HepG2 (cell line): ENCODE results near the gene TACC3. TPM values are rescaled to one million over a fixed set of nuclear protein-coding genes. Genes with fewer than 3 reads are reported as not detected.

Source experiments
- ATAC-seq: fragments of 200-7000 bp; cut with Tn5 transposase; 3 replicates; pipeline ENCODE4 v1.9.1; 2020; ENCODE audit warnings: mild to moderate bottlenecking, moderate library complexity
- BruUV-seq: library from RNA; stranded (reverse); fragments of 400-500 nt; replicated peaks from 2 replicates; lab custom pipeline; 2021; lab: Mats Ljungman, UMichigan
- CTCF ChIA-PET: fragments of 300-600 bp; formaldehyde crosslinking; extraction: SDS; loops from one replicate; lab custom pipeline; 2021; ENCODE audit warnings: low total read pairs, inconsistent platforms, low intra/inter-chr PET ratio; lab: Yijun Ruan, JAX
- POLR2A ChIA-PET: fragments of 350-600 bp; sonication (Branson Sonifier 250); formaldehyde crosslinking; loops from one replicate; lab custom pipeline; 2020; ENCODE audit warnings: antibody characterized with exemption, inconsistent platforms; lab: Yijun Ruan, JAX
- DNase-seq: peaks from one replicate; pipeline ENCODE4 v3.0.0-alpha.2; 2015; ENCODE audit warnings: low spot score
- FAIRE-seq: peaks from 3 replicates; lab custom pipeline; 2011; peaks lifted over from hg19 to GRCh38; lab: Jason Lieb, UNC
- H2AFZ ChIP-seq: one replicate; pipeline ENCODE4 v1.6.1; 2011; ENCODE audit warnings: low read length, inconsistent platforms
- H3K27ac ChIP-seq: fragments of 300-600 bp; 3 replicates; pipeline ENCODE4 v1.8.0; 2011; ENCODE audit warnings: mixed run types, mild to moderate bottlenecking, mixed read lengths, low read length, inconsistent platforms; ENCODE audit not compliant: insufficient read depth; ENCODE audit errors: extremely low read length
- H3K27me3 ChIP-seq, 2 experiments: fragments of 200-600 bp in 1 of 2; 2 replicates in 1 of 2; 3 replicates in 1 of 2; pipeline versions ENCODE4 v1.6.0 to v1.8.0; 2011; ENCODE audit warnings: low read length in 2 of 2, mild to moderate bottlenecking in 2 of 2, moderate library complexity in 2 of 2, inconsistent platforms in 1 of 2; ENCODE audit not compliant: insufficient read depth in 2 of 2, control insufficient read depth in 1 of 2
- H3K36me3 ChIP-seq, 2 experiments: fragments of 200-600 bp in 1 of 2; replicated peaks in 1 of 2; 2 replicates in 1 of 2; 3 replicates in 1 of 2; pipeline versions ENCODE4 v1.5.1 to v1.8.0; 2011; ENCODE audit warnings: low read length in 2 of 2, inconsistent platforms in 1 of 2; ENCODE audit not compliant: insufficient read depth in 2 of 2, control insufficient read depth in 1 of 2
- H3K4me1 ChIP-seq: 2 replicates; pipeline ENCODE4 v1.5.1; 2012; ENCODE audit warnings: low read length, inconsistent platforms; ENCODE audit not compliant: insufficient read depth
- H3K4me2 ChIP-seq: 2 replicates; pipeline ENCODE4 v1.6.0; 2011; ENCODE audit warnings: low read depth, low read length, inconsistent platforms
- H3K4me3 ChIP-seq, 3 experiments: fragments of 200-600 bp in 1 of 3; sonication (generic), shearing (Covaris generic) in 1 of 3; replicated peaks in 1 of 3; 2 replicates each; pipeline ENCODE4 v1.5.1; 2011 to 2016; ENCODE audit warnings: low read length in 3 of 3, inconsistent platforms in 2 of 3, low read depth in 2 of 3, mild to moderate bottlenecking in 2 of 3, control low read depth in 1 of 3, mixed read lengths in 1 of 3; ENCODE audit not compliant: insufficient read depth in 1 of 3
- H3K79me2 ChIP-seq: one replicate; pipeline ENCODE4 v1.6.1; 2011; ENCODE audit warnings: low read length, inconsistent platforms; ENCODE audit not compliant: insufficient read depth
- H3K9ac ChIP-seq: 2 replicates; pipeline ENCODE4 v1.6.0; 2011; ENCODE audit warnings: mild to moderate bottlenecking, low read depth, low read length, inconsistent platforms; ENCODE audit not compliant: insufficient read depth
- H3K9me3 ChIP-seq: 2 replicates; pipeline ENCODE4 v1.5.1; 2012; ENCODE audit warnings: mild to moderate bottlenecking, low read length
- H4K20me1 ChIP-seq: 2 replicates; pipeline ENCODE4 v1.6.0; 2011; ENCODE audit warnings: inconsistent platforms, mild to moderate bottlenecking, low read length, moderate library complexity; ENCODE audit not compliant: insufficient read depth
- AGO2 ChIP-seq: fragments of 200-400 bp; formaldehyde crosslinking; optimal IDR thresholded peaks from 2 replicates; pipeline ENCODE3; 2017; ENCODE audit warnings: mild to moderate bottlenecking, low read depth, low read length, moderate library complexity
- BRD4 ChIP-seq: sonication (generic); formaldehyde crosslinking; IDR thresholded peaks from 2 replicates; pipeline ENCODE4 v1.4.0; 2020; ENCODE audit warnings: missing genetic modification reagents
- CAMTA2 ChIP-seq: sonication (generic); formaldehyde crosslinking; IDR thresholded peaks from 2 replicates; pipeline ENCODE4 v1.4.0; 2020; ENCODE audit warnings: mild to moderate bottlenecking, missing genetic modification reagents, borderline replicate concordance
- DNMT1 ChIP-seq: sonication (generic); formaldehyde crosslinking; IDR thresholded peaks from 2 replicates; pipeline ENCODE4 v1.5.1; 2020; ENCODE audit warnings: mild to moderate bottlenecking, missing genetic modification reagents
- HNRNPL ChIP-seq: fragments of 200-400 bp; formaldehyde crosslinking; IDR thresholded peaks from 2 replicates; pipeline ENCODE4 v1.6.1; 2017; ENCODE audit warnings: mild to moderate bottlenecking, low read depth, low read length
- HNRNPLL ChIP-seq: fragments of 200-400 bp; formaldehyde crosslinking; IDR thresholded peaks from 2 replicates; pipeline ENCODE4 v1.6.1; 2017; ENCODE audit warnings: mild to moderate bottlenecking, low read depth, low read length; ENCODE audit not compliant: poor library complexity, severe bottlenecking
- SAP130 ChIP-seq: IDR thresholded peaks from 2 replicates; pipeline ENCODE4 v1.6.1; 2016; ENCODE audit warnings: low read depth
- TGIF2 ChIP-seq: IDR thresholded peaks from 2 replicates; pipeline ENCODE4 v1.6.1; 2016; ENCODE audit warnings: control low read depth, missing compliant biosample characterization
- ZBTB7B ChIP-seq: sonication (generic); formaldehyde crosslinking; IDR thresholded peaks from 2 replicates; pipeline ENCODE4 v1.4.0; 2020; ENCODE audit warnings: missing genetic modification reagents
- ZFY ChIP-seq: sonication (generic); formaldehyde crosslinking; IDR thresholded peaks from 2 replicates; pipeline ENCODE4 v1.4.0; 2020; ENCODE audit warnings: missing genetic modification reagents
- ZNF124 ChIP-seq: sonication (generic); formaldehyde crosslinking; IDR thresholded peaks from 2 replicates; pipeline ENCODE4 v1.4.0; 2020; ENCODE audit warnings: missing genetic modification reagents
- ZNF768 ChIP-seq: sonication (generic); formaldehyde crosslinking; IDR thresholded peaks from 2 replicates; pipeline ENCODE4 v1.4.0; 2020; ENCODE audit warnings: missing genetic modification reagents
- WGBS: methylation state at CpG from one replicate; pipeline ENCODE4 v1.1.6; 2017; ENCODE audit warnings: low lambda C conversion rate; 5-methylcytosine and 5-hydroxymethylcytosine counted together
- in situ Hi-C: cut with HindIII; loops from 2 replicates; pipeline ENCODE4 v1.10.0; 2017; ENCODE audit warnings: low pct_unique_long_range_greater_than_20kb; ENCODE audit not compliant: extremely low pct_ligation_motif_present
- intact Hi-C: fragments of 100-400 bp; cut with micrococcal nuclease; formaldehyde crosslinking; loops from one replicate; pipeline ENCODE4 v1.10.0; 2022; ENCODE audit not compliant: unreplicated experiment
- polyA plus RNA-seq, 8 experiments: library from polyadenylated mRNA; depleted of rRNA in 3 of 8; stranded (reverse) in 7 of 8; unstranded in 1 of 8; fragments of >200 nt; fragmentation: Illumina TruSeq in 4 of 8; extraction: Trizol in 4 of 8; gene quantifications; 2 replicates each; pipeline versions ENCODE4 v1.2.1 to v1.2.3, GENCODE V29; 2011 to 2016; ENCODE audit warnings: low read depth in 4 of 8, missing spikeins in 1 of 8, mixed read lengths in 1 of 8; ENCODE audit not compliant: insufficient read depth in 1 of 8
- total RNA-seq, 5 experiments: library from RNA; depleted of rRNA; stranded (reverse); fragments of >200 nt; fragmentation: Illumina TruSeq; extraction: Trizol; gene quantifications; 2 replicates each; pipeline ENCODE4 v1.2.3, GENCODE V29; 2016; ENCODE audit warnings: low read depth in 1 of 5
- TF ChIP-seq, protein P1 (sequence below): sonication (generic); formaldehyde crosslinking; IDR thresholded peaks from 2 replicates; pipeline ENCODE4 v1.4.0; 2020; ENCODE audit warnings: missing genetic modification reagents
- TF ChIP-seq, protein P2 (sequence below): sonication (generic); formaldehyde crosslinking; IDR thresholded peaks from 2 replicates; pipeline ENCODE4 v1.5.0; 2020; ENCODE audit warnings: mild to moderate bottlenecking, missing genetic modification reagents, borderline replicate concordance
- TF ChIP-seq, protein P3 (sequence below): sonication (generic); formaldehyde crosslinking; IDR thresholded peaks from 2 replicates; pipeline ENCODE4 v1.4.0; 2020; ENCODE audit warnings: missing genetic modification reagents

TACC3 gene
- total and polyA plus RNA-seq, 2 of the 13 experiments (the other 11 are each of a cell fraction or from before 2014, with no cell fraction given), result 20.3 to 21.2 TPM

DNA sequence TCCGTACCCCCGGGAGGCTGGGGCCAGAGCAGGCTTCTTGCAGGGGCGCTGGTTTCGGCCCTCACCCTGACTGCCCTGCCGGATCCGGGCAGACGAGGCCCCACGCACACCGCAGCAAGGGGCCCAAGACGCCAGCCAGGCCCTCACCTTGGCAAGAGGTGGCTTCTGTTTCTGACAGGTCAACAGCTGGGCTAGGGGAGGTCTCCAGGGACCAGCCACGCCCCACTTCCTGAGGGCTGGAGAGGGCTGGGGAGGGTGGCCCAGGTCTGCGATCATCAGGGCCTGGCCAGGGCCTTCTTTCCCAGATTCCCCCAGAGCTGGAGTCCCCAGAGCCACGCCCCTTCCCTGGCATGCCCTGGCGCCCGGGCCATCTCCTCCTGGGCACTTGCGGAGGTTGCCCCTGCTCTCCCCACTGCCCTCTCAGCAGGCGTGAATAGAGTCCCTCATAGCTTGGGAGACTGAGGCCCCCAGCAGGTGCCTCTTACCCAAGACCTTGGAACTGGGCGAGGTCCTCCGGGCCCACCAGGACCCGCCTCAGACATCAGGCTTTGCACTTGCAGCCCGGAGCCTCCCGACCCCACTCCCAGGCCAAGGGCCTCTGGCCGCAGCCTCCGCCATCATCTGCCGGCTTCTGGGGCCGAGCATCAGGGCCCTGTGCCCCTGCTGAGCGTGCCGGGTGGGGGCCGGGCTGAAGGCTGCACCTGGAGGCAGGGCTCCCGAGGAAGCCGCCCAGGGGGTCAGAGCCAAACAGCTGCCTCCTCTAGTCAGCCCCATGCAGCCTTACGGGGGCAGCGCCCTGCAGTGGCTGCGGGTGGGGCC lies 65.4 kb downstream of the TACC3 start:
- Histone ChIP-seq H4K20me1 (no peaks in the 10 kb centered on the region), H3K9ac (0 out of 2 replicates have a peak overlapping the region, but pooled peaks have one; percentile 32), H3K4me2 (peak overlapping the region; percentile 89), H3K79me2 (no peaks in the 10 kb centered on the region), H2AFZ (no peak overlapping the region), H3K27ac (no peak overlapping the region), H3K4me3 (peak overlapping the region in 1 of 3 experiments; percentile 62; a peak in 1 of 6 replicates), H3K36me3 (no peaks in the 10 kb centered on the region), H3K9me3 (no peaks in the 10 kb centered on the region), H3K27me3 (peaks cover 7 to 16% of the 10 kb centered on the region in 2 experiments; a peak in 4 of 5 replicates), H3K4me1 (peaks cover 98% of the 10 kb centered on the region)
- in situ Hi-C loops (no loop called here), intact Hi-C loops (no loop called here)
- CTCF ChIA-PET, result interaction anchor here (0.7 to 3.5 kb wide), 2 partner anchors 23 to 40 kb away, joined by 3 to 13 read pairs; no protein-coding TSS in a partner anchor
- BruUV-seq, result no TSS peak
- DNase-seq (peak; percentile 36), ATAC-seq (peak; percentile 8), FAIRE-seq (no peak)
- WGBS, result no CpG with 5 or more reads among the region's 34 CpGs
- POLR2A ChIA-PET, result interaction anchor here (2.3 to 34.3 kb wide), 4 partner anchors 2 to 39 kb away, joined by 18 to 1258 read pairs (median 638); partner anchors contain the start of gene FGFR3
- peak; percentile 91 for TF ChIP-seq HNRNPL
- 0 out of 2 replicates have a peak, but pooled peaks have one; percentile 12 for TF ChIP-seq ZNF768 (CRISPR knock-in tag)
- peak; percentile 15 for TF ChIP-seq HNRNPLL
- peak; percentile 87 for TF ChIP-seq SAP130 (CRISPR knock-in tag)
- TF ChIP-seq, protein P1, sequence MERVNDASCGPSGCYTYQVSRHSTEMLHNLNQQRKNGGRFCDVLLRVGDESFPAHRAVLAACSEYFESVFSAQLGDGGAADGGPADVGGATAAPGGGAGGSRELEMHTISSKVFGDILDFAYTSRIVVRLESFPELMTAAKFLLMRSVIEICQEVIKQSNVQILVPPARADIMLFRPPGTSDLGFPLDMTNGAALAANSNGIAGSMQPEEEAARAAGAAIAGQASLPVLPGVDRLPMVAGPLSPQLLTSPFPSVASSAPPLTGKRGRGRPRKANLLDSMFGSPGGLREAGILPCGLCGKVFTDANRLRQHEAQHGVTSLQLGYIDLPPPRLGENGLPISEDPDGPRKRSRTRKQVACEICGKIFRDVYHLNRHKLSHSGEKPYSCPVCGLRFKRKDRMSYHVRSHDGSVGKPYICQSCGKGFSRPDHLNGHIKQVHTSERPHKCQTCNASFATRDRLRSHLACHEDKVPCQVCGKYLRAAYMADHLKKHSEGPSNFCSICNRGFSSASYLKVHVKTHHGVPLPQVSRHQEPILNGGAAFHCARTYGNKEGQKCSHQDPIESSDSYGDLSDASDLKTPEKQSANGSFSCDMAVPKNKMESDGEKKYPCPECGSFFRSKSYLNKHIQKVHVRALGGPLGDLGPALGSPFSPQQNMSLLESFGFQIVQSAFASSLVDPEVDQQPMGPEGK (CRISPR knock-in tag), result peak; percentile 43
- TF ChIP-seq, protein P2, sequence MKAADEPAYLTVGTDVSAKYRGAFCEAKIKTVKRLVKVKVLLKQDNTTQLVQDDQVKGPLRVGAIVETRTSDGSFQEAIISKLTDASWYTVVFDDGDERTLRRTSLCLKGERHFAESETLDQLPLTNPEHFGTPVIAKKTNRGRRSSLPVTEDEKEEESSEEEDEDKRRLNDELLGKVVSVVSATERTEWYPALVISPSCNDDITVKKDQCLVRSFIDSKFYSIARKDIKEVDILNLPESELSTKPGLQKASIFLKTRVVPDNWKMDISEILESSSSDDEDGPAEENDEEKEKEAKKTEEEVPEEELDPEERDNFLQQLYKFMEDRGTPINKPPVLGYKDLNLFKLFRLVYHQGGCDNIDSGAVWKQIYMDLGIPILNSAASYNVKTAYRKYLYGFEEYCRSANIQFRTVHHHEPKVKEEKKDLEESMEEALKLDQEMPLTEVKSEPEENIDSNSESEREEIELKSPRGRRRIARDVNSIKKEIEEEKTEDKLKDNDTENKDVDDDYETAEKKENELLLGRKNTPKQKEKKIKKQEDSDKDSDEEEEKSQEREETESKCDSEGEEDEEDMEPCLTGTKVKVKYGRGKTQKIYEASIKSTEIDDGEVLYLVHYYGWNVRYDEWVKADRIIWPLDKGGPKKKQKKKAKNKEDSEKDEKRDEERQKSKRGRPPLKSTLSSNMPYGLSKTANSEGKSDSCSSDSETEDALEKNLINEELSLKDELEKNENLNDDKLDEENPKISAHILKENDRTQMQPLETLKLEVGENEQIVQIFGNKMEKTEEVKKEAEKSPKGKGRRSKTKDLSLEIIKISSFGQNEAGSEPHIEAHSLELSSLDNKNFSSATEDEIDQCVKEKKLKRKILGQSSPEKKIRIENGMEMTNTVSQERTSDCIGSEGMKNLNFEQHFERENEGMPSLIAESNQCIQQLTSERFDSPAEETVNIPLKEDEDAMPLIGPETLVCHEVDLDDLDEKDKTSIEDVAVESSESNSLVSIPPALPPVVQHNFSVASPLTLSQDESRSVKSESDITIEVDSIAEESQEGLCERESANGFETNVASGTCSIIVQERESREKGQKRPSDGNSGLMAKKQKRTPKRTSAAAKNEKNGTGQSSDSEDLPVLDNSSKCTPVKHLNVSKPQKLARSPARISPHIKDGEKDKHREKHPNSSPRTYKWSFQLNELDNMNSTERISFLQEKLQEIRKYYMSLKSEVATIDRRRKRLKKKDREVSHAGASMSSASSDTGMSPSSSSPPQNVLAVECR, result peak; percentile 54; the same call in 1 of the 2 replicates
- peak; percentile 15; the same call in 1 of the 2 replicates for TF ChIP-seq ZBTB7B (CRISPR knock-in tag)
- TF ChIP-seq AGO2, result peak; percentile 24
- TF ChIP-seq TGIF2 (CRISPR knock-in tag), result peak; percentile 92
- TF ChIP-seq ZNF124 (CRISPR knock-in tag), result no peak
- TF ChIP-seq, protein P3, sequence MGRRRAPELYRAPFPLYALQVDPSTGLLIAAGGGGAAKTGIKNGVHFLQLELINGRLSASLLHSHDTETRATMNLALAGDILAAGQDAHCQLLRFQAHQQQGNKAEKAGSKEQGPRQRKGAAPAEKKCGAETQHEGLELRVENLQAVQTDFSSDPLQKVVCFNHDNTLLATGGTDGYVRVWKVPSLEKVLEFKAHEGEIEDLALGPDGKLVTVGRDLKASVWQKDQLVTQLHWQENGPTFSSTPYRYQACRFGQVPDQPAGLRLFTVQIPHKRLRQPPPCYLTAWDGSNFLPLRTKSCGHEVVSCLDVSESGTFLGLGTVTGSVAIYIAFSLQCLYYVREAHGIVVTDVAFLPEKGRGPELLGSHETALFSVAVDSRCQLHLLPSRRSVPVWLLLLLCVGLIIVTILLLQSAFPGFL (CRISPR knock-in tag), result no peak
- TF ChIP-seq CAMTA2 (CRISPR knock-in tag), result peak; percentile 61; the same call in 1 of the 2 replicates
- TF ChIP-seq ZFY, result peak; percentile 53; the same call in 1 of the 2 replicates
- 0 out of 2 replicates have a peak, but pooled peaks have one; percentile 0 for TF ChIP-seq BRD4
- TF ChIP-seq DNMT1, result 0 out of 2 replicates have a peak, but pooled peaks have one; percentile 35
